HG03039 (cell line): ENCODE data around the gene GABRR3.

Experiments
- ATAC-seq: cut with Tn5 transposase; IDR thresholded peaks from one replicate; pipeline ENCODE4 v1.9.1; 2021; ENCODE audit warnings: mild to moderate bottlenecking, moderate library complexity; ENCODE audit not compliant: unreplicated experiment

GABRR3 gene

DNA sequence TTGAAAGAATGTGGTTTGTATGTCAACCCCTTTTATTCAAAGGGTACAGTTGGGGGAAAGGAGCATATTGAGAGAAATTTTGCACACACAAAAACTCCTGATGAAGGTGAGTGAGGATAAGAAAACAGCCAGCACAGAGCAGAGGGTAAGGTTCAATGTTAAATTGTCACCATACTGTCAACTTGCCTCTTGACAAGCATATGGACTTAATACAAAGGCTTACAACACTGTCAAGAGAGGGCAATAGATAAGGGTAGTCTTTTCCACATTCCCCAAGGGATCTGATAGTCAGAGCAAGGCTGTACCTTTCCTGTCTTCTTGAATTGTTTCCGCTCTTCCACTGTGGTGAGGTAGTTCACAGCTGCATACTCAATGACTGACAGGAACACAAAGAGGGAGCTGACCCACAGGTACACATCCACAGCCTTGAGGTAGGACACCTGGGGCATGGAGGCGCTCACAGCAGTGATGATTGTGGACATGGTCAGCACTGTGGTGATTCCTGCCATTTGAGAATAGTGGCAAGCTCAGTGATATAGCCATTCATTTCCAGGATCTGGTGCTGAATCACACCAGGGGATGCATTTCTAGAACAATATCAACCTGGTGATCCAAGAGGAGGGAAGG, 42.5 kb downstream of the GABRR3 start:
- no peak for ATAC-seq

DNA sequence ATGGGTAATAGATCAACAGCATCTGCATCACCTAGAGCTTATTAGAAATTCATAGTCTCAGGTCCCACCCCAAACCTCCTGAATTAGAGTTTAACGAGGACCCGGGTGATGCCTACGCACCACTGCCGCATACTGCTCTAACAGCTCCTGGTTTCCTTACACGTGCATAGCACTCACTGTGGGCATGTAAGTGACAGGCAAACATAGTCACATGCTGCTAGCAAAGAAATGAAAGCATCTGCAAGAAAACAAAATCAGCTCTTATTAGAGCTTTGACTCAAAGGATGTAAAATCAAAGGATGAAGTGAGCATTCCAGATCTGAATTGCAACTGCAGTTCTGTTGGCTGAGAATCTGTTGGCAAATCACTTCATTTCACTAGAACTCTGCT, 43.8 kb downstream of the GABRR3 start:
- ATAC-seq, result no peak

DNA sequence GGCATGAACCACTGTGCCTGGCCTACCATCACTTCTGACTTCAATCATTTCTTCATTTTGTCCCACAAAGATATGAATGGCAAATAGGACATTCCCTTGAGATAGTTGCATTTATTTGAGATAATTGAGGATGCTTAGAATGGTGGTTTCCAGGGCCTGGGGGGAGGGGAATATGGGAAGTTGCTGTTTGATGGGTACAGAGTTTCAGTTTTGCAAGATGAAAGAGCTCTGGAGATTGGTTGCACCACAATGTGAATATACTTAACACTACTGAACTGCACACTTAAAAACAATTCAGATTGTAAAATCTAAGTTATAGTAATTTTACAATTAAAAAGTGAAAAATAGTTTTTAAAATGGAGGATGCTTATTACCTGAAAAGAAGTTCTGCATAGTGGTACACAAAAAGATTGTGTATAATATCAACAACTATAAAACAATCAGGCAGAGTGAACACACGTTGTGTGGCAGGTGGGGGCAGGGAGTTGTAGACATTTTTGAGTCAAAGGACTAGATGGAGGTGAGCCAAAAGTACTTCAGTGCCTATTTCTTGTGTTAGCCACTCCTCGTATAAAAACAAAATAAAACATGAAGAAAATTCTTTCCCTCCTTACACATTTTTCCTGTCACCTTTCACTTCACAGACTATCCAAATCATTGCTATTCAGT, 44.4 kb downstream of the GABRR3 start:
- no peak for ATAC-seq

DNA sequence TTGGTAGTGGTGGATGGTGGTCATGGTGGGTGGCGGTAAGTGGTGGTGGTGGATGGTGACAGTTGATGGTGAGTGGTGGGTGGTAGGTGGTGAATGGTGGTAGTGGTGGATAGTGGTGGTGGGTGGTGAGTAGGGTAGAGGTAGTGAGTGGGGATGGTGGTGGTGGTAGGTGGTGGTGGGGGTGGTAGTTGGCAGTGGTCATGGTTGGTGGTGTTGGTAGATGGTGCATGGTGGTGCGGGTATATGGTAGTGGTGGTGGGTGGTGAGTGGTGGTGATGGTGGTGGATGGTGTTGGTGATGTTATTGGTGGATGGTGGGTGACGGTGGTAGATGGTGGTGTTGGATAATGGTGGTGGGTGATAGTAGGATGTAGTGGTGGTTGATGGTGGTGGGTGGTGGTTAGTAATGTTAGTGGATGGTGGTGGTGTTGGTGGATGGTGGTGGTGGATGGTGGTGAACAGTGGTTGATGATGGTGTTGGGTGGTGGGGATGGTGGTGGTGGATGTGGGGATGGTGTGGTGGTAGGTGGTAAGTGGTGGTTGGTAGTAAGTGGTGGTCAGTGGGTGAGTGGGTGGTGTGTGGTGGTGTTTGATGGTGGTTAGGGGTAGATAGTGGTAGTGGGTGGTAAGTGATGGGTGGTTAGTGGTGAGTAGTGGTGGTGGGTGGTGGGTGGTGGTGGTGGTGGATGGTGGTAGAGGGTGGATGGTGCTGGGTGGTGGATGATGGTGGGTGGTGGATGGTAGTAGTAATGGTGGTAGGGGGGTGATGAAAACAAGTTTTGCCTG, 46.1 kb downstream of the GABRR3 start:
- ATAC-seq, result no peak

DNA sequence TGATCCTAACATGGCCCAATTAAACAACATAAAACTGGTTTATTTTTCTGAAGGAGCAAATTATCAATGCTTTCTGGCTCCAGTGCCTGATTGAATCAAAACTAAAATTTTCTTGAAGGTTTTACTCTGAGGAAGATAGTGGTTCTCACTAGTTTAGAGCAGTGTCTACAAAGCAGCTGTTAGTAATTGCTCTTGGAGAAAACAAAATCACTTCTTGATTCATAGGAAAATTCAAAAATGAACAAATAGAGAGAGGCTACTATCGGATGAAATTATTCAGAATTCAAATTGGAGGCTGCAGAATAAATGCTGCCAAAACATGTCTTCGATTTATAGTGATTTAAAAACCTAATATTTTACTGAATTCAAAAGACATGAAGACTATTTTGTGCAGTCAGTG, 47.8 kb downstream of the GABRR3 start:
- ATAC-seq, result no peak

DNA sequence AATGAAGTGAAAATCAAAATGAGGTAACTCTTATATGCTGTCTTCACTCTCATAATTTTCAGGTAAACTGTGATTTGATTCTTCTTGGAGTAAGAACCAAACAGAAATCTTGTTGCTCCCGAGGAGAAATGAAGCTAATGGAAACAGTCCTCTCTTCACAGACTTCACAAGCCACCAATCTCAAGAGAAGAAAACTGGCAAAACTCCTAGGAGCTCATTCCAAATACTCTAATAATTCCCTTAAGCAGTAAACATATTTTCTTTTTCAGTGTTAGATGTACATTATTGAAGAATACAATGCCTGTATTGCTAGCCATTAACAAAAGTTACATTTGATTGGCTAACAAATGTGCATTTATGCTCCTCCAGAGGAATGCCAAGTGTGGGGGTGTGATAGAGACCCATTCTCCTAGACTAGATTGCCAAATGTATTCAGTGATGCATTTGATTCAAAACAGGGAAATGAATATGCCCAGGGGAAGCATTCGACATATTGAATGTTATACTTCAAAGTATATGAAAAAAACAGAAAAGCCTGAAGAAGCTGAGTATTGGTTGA, 51.1 kb downstream of the GABRR3 start:
- ATAC-seq, result no peak

DNA sequence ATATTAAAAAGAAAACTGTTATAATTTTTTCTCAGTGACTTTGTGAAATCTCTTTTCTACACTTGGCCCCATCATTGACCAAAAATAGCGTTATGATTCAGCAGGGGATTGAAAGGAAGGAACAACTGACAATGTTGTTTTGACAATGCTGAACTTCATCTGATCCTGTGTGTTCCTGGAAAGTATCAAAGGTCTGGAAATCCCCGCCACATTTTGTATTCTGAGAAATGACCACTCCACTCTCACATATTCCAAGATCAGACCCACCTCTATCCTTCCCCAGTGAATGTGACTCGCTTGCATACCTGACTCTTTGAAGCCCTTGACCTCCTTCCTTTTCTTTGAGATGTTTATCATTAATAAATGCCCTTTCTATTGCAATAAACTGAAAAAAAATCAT, 53.2 kb downstream of the GABRR3 start:
- no peak for ATAC-seq

DNA sequence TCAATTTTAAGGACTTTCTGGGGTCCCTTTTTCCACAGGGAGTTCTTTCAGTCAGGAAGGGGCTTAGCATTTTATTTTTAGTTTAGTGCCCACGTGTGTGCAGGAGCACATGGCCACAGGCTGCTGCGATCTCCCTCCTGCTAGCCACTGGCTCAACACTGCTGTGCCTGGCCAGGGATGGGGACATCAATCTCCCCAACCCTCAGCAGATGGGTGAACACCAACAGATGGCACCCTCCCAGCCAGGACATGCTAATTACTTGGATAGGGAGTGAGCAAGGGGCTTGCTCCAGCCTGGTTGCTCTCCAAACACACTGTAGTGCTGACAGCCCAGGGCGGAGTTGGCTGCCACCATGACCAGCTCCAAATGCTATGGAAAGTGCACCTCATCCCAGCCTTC, 55.5 kb downstream of the GABRR3 start:
- no peak for ATAC-seq

DNA sequence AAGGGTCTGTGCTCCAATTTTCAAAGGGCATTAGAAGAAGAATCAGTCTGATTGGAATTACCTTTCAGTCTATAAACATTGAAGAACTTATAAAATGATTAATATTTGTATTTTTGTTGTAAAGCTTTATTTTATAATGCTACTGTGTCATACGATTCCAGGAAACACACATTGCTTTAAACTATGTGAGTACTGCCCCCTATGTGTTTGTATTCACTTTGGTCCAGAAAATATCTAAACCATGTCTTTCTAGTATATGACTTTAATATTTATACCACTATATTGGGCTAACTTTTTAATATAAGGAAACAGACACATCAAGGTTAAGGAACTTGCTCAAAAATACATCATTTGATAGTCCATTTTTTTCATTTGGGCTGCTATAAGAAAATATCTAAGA, 59.6 kb downstream of the GABRR3 start:
- no peak for ATAC-seq

DNA sequence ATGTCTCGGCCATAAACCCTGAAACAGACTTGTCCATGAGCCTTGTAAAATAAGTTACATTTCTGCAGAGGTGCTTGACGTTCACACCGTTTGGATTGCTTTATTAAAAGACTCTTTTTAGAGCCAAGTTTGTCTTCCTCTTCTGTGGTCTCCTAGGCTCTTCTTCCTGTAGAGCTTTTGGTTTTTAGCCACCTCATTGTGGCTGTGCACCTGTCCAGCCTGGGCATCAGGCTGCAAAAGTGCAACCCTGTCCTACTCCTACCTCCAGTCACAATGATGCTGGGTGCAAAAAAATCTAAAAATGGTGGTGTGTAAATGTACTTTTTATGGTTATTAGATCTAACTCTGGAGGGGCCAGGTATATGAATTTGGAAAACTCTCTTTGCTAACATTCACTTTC, 60.1 kb downstream of the GABRR3 start:
- ATAC-seq, result no peak

DNA sequence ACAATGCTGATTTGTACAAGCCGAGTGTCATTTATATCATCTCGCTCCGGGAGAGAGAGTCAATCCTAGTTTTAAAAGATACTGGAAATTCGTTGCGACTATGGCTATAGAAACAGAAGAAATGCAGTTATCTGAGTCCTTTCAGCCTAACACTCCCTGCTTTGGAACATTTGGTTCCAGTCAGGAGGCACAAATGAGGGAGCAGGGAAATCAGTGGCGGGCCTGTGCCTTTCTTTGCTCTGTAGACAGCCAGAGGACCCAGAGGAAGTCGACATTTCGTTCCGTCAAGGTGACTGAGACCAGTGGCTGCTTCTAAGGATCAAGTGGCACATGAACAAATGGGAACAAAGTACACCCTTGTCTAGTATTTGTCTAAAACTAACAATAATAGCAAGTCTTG, 62.1 kb downstream of the GABRR3 start:
- ATAC-seq, result no peak

DNA sequence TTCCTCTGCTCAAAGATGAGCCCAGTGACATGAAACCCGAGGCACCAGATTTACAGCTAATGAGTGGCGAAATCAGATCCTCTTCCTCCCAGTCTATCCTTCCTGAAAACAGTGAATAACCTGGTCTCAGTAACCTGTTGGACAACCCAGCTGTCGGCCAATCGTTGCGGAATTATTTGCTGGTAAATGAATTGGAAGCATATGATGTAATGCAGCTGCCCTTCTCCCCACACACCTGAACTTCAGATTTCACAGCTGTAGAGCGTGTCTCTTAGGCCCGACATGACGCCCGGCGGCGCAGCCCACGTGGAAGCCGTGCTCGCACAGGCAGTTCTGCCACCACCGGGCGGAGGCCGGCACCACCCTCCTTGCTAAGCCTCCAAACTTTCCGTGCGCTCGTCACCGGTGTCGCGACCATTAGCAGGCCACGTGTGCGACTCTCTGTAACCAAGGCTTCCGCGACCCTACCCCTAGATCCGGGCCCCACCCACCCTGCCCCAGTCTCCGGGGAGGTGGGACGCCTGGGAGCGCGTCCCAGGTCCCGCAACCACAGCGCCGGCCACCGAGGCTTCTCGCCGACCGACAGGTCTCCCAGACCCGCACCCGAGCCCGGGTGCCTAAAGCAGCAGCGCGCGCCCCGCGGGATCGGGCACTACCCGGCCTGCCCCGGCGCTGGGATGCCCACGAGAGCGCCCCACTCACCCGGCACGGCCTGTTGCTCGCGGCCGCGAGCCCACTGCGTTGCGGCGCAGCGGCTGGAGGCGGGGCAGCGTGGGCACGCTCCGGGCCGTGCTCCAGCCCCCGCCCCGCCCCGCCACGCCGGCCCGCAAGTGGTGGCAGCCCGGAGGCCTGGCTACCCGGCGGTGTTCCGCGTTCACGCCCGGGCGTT, 63.2 kb downstream of the GABRR3 start, which contains the start of gene RIOX2:
Gene RIOX2 (minus strand): TSS at position 753 of the 889 bp plus-strand sequence. CDS start 4,838 bp downstream, outside the sequence.
- ATAC-seq, result peak; percentile 85

DNA sequence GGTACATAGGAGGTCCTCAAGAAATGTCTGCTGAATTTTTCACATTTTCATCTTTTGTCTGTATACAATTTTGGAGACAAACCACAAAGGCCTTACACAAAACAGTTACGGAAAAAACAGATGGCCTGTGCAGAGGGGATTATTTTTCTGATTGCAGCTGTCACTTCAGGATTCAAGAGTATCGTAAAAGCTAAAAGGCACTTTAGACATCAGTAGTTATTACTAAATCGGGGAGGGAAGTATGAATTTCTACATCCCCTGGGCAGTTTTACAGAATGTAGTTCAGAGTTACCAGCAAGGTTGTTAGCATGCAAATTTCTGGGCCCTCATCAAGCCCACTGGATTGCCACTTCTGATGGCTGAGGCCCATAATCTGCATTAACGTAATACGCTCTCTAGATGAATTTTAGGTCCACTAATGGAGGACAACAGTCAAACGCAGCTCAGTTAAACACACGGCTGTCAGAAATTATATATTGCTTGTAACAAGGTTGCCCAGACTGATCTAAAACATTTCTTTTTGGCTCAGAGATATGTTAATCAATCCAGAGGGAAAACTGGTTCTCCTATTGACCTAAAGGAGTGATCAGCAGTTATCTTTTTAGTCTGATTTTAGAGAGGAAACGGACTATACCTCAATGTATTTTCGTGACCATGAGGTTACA, 64.0 kb downstream of the GABRR3 start:
- no peak for ATAC-seq

DNA sequence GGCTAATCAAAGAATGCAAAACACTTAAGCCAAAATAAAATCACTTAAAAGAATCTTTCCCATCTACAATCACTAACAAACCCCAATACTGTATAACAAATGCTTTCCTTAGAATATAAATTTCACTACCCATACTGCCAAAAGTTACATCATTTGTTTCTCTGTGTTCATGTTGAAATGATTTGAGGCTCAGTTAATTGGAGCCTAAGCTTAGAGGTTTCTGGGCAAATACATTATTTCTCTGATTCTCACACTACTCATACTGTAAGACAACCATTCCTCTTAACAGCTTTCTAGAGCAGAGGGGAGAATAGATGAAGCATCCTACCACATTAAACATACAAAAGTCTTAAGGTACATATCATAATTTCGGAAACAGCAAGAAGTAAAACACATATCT, 65.0 kb downstream of the GABRR3 start:
- no peak for ATAC-seq

DNA sequence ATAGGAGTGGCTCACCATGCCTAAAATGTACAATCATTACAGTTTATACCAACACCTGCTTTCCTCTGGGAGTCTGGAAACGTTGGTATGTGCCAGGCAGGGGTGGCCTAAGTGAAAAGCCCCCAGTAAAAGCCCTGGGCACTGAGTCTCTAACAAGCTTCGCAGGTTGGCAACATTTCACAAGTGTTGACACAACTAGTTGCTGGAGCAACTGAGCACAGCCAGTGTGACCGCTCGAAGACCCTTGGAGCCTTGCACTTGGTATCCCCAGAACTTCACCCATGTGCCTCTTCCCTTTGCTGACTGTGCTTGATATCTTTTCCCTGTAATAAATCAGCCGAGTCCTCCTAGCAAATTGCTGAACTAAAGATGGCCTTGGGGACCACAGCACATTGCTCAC, 65.6 kb downstream of the GABRR3 start:
- ATAC-seq, result no peak

DNA sequence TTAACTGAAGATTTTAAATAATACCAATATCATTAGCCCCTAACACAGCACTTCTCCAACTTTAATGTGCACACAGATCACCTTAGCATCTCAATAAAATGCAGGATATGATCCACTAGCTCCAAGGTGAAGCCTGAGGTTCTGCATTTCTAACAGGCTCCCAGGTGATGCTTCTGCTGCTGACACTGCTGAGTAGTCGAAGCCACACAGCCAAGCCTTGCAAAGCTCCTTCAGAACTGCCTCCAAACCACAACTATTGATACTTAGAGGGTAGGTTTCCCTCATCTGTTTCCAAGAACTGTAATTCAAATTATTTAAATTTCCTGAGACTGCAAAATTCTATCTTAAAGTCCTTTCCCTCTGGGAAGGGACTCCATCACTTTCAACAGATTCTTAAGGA, 66.7 kb downstream of the GABRR3 start:
- no peak for ATAC-seq

DNA sequence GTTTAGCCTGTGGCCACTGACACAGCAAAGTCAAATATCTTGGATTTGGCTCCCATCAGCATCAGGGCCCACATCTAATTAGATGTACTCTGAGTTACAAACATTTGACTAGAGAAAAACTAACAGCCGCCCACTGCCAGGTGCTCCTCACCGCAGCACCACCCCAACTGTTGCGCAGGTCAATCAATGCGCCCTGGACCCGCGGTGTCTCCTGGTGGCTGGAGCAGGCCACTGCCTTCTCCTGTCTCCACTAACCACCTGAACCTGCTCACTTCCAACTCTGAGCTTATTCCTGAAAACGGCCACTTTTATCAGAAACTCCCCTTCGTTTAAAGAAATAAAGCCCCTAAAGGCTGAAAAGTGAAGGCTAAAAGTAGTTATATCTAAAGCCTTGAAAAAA, 67.1 kb downstream of the GABRR3 start:
- no peak for ATAC-seq

DNA sequence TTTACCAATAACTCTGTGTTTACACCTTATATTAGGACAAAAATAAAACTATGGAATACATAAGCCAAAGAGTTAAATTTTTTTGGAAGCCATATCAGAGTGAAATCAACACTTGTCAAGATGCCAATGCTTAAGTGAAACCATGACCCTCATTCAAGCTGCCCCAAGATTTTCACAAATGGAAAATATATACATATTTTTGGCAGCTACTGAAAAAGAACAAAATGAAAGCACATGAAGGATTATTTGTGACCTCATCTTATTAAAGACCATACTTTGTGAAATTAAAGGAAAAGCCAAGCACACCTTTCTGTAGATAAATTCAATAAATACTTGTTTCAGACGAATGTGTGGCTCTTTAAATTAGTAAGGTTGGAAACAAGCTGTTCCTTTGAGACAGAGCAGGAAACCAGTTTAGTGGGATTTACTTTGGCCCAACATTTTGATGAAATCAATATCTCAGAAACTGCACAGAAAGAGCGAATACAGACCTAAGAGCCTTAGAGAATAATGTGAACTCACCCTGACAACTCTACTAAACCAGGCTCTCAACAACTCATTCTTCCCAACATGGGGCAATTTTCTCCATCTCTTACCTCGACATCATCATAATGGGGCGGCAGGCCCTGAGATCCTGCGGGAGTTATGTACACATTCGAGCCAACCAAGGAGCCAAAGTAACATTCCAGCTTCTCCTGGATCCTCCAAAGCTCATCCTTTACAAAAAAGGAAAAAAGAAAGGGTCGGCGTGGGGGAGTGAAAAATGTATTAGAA, 73.9 kb downstream of the GABRR3 start:
- ATAC-seq, result no peak

DNA sequence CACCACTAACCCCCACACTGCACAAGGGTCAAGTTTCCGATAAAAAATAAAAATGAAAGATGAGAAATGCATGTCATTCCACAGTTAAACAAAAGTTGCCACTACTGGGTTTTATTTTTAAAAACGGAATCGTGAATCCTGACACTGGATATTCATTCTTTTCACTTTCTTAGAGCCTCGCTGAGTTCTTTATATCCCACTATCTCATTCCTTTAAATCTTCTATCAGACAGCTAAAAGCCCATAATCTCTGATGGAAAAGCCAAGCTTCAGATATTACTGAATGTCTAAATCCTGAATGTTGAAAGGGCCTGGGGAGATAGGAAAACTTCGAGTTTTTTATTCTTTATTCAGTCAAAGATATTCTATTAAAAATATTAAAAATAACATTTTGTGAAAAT, 74.6 kb downstream of the GABRR3 start:
- no peak for ATAC-seq

DNA sequence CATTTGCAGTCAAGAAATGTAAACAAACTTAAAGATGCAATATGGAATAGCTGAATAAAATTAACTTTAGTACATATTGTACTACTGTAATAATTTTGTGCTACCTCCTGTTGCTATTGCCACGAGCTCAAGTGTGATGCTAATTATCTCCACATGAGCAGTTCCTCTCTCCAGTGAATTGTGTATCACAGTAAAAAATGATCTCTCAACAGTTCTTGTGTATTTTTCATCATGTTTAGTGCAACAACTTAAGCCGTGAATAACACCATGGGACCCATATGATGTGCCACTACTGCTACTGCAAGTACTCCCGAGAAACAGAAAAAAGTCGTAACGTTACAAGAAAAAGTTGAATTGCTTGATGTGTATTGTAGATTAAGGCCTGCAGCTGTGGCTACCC, 75.2 kb downstream of the GABRR3 start:
- ATAC-seq, result no peak
